Tracheal epithelial cell (primary cell): ENCODE measurements around the gene DAP. TPM values are rescaled to one million over a fixed set of nuclear protein-coding genes. Genes with fewer than 3 reads are reported as not detected.

Experiments
- total RNA-seq: library from RNA; depleted of rRNA; stranded (reverse); fragments of >200 nt; gene quantifications from 2 replicates; pipeline ENCODE4 v1.2.1, GENCODE V29; 2014

The DAP gene, protein sequence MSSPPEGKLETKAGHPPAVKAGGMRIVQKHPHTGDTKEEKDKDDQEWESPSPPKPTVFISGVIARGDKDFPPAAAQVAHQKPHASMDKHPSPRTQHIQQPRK
- total RNA-seq: 14.9 and 16.4 TPM in 2 replicates

DNA sequence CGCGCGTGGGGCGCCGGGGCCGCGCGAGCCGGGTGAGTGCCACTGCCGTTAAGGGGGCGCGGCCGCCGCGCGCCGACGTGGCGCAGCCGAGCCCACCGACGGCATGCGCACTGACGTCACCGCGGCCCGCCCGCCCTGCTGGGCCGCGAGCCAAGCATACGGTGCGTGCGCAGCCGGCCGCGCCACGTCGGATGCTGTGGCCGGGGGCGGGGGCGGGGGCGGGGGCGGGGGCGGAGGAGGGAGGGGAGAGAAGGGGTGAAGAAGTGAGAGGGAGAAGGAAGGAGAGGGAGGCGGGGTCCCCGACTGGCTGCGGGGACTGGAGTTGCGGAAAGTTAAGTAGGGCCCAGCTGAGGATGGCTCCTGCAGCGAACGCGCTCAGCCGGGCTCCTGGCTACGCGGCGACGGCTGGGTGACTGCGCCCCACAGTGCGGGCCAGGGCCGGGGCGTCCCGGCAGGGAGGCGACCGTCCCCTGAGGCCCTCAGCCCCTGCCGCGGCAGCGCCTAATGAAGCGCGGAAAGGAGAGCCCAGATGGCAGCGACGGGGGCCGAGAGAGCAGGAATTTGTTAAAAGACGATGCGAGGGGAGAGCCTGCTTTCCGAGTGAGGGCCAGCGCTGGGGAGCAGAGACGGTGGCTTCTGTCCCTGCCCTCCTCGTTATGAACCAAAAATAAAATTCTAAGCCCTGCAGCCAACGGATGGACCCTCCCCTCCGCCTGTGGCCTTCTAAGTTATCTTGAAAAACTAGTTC is at the start of gene DAP:
DAP (minus strand) TSS at position 50 of the 748 bp plus-strand sequence. CDS start 166 bp downstream, outside the sequence.

Other genes with a start within 250 kb of the DAP start
- 0.43 and 2.4 TPM in 2 replicates for gene ANKRD33B, start 197.2 kb downstream of the DAP start, total RNA-seq